Panc1 (cell line): Measurements from ENCODE around the gene TMEM242.

Source experiments
- POLR2AphosphoS5 ChIP-seq: IDR thresholded peaks from 2 replicates; pipeline ENCODE4 v1.6.1; 2012; ENCODE audit warnings: mild to moderate bottlenecking, low read depth, low read length, moderate library complexity
- SIN3A ChIP-seq: IDR thresholded peaks from 2 replicates; pipeline ENCODE4 v1.6.1; 2012; ENCODE audit warnings: low read depth, mild to moderate bottlenecking, low read length, moderate library complexity, borderline replicate concordance; ENCODE audit not compliant: insufficient read depth
- TF ChIP-seq, protein P1 (sequence below): fragments of 450-650 bp; IDR thresholded peaks from 2 replicates; pipeline ENCODE4 v1.5.1; 2017; ENCODE audit warnings: mild to moderate bottlenecking

DNA sequence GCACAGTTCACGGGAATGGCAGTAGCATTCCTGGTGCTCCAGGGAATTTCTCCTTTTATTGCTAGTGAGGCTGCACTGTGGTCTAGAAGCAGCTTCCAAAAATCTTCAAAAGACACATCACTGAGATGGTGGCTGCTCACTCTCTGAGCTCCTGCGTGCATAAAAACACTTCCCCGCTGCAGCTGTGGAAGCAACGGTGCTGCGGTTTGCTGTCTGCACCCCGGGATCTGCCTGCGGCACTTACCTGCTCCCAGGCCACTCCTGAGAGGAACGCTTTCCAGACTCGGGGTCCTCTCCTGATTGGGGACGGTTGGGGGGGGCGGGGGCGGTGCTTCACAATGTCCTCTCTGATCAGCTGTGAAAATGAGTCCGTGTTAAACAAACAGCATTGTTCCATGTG lies 77.9 kb downstream of the TMEM242 start:
- TF ChIP-seq, protein P1, sequence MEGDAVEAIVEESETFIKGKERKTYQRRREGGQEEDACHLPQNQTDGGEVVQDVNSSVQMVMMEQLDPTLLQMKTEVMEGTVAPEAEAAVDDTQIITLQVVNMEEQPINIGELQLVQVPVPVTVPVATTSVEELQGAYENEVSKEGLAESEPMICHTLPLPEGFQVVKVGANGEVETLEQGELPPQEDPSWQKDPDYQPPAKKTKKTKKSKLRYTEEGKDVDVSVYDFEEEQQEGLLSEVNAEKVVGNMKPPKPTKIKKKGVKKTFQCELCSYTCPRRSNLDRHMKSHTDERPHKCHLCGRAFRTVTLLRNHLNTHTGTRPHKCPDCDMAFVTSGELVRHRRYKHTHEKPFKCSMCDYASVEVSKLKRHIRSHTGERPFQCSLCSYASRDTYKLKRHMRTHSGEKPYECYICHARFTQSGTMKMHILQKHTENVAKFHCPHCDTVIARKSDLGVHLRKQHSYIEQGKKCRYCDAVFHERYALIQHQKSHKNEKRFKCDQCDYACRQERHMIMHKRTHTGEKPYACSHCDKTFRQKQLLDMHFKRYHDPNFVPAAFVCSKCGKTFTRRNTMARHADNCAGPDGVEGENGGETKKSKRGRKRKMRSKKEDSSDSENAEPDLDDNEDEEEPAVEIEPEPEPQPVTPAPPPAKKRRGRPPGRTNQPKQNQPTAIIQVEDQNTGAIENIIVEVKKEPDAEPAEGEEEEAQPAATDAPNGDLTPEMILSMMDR: no peak
- TF ChIP-seq POLR2AphosphoS5 (no peak), SIN3A (no peak)
